ENCODE results near the gene TNNT1.

GRCh38 chr19:55119053-55119452 lies 30.0 kb downstream of the TNNT1 start:
- TF ChIP-seq CTCF (IDR thresholded peaks at IDR 0.05) (no peak), EZH2phosphoT487 (IDR thresholded peaks at IDR 0.05) (no peak), EZH2 (IDR thresholded peaks at IDR 0.05) (no peak)
